GM18511 (cell line): ENCODE measurements around the gene SLC25A20.

Experiments
- ATAC-seq: cut with Tn5 transposase; IDR thresholded peaks from one replicate; pipeline ENCODE4 v1.9.1; 2021; ENCODE audit warnings: mild to moderate bottlenecking, moderate library complexity; ENCODE audit not compliant: unreplicated experiment

The SLC25A20 gene

DNA sequence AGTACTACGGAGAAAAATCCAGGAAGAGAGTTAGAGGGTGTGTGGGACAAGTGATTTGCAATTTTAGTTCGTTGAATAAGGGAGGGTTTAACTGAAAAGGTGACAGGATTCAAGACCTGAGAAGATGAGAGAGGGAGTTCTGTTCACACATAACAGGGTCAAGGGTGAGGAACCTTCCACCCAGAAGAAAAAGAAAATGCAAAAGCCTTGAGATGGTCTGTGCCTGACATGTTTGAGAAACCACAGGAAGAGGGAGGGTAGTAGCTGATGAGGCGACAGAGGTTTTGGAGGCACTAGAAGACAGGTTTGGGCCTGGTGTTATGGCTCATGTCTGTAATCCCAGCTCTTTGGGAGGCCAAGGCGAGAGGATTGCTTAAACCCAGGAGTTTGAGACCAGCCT lies 591 bp upstream of the SLC25A20 start:
- ATAC-seq = no peak

DNA sequence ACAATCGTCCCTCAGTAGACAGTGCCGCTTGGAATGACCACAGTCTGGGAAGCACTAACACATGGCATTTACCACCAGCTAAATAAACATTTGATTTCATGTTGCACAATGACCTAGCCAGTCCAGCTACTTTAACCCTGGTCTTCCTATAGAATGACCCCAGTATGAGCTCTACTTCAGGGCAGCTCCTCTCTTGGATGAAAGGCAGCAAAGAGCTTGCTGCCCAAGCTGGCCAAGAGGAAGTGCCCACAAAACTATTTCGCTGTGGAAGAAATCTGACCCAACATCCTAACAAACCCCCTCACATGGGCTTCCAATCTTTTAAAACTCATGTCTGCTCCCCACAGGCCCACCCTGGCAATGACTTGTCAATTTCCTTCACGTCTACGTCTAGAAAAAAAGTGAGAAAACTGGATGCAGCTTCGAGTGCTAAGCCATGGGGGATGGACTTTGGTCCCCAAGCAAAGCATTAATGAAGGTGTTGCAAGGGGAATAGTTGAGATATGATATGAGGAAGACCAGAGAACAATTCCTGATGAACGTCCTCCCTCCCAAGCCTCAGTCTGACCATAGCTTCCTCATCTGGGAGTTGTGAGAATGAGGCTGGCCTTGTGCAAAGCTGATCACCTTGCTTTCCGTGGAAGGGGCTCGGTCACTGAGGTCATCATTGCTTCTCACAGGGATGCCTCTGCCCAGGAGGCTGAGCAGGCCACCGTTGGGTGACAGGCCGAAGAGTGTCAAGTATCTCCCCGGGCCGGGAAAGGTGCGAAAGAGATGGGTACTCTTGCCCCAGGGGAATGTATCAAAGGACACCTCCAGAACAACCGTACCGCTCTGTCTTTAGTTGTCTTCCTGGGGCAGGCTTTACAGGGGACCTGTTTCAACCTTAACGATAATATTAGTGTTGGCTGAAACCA lies 964 bp downstream of the SLC25A20 start:
- ATAC-seq = no peak

DNA sequence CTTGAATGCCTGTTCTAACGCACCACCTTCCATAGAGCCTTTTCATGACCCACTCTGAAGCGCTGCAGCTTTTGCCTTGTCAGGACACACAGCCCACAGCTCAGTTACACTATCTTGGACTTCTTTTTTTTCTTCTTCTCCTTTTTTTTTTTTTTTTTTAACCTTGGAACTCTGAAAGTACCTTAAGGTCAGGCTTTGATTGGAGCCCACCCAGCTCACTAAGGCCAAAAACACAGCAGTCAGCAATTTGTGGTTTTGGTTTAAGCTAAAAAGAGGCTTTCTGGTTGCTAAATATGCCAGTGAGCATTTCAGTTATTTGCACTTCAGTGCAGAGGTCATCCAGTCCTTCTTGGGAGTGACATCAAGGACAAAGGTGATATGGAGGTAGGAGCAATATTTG lies 1.7 kb downstream of the SLC25A20 start:
- no peak for ATAC-seq

DNA sequence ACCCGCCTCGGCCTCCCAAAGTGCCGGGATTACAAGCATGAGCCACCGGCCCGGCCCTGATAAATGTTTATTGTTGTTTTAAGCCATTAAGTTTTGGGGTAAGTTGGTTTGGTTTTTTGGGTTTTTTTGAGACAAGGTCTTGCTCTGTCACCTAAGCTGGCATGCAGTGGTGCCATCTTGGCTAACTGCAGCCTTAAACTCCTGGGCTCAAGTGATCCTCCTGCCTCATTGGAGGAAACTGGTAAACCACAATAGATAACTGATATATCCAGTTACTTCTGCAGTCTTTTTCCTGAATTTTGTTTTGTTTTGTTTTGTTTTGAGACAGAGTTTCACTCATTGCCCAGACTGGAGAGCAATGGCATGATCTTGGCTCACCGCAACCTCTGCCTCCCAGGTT lies 4.2 kb downstream of the SLC25A20 start:
- no peak for ATAC-seq

DNA sequence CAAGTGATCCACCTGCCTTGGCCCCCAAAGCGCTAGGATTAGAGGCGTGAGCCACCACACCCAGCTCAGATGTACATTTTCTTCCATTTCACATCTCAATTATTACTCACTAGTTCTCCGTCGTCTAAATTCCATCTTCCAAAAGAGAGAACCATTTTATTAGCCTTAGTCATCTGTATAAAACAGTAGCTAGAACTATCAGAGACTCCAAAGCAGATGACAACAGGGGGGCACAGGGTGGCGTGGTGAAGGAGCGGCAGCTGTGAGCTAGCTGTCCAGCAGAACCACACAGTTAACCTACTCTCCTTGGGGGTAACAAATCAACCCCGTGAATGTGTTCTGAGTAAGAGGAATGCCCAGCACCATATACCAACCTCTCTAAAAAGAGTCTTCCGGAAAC lies 7.1 kb downstream of the SLC25A20 start:
- ATAC-seq = no peak

DNA sequence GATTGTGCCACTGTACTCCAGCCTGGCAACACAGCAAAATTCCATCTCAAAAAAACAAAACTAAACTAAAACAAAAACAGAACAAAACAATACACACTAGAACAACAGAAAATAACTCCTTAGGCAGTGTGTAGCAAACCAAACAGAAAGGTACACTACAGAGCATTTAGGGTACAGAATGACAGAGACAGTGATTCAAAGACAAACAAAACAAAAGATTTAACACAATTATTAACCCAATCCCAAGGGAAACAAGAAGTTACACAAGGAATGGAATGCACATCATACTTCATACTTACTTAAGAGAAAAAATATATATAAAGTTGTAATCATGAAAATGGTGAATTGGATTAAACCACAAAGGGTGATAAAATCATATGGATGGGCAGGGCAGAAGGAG lies 12.9 kb downstream of the SLC25A20 start:
- ATAC-seq = no peak

DNA sequence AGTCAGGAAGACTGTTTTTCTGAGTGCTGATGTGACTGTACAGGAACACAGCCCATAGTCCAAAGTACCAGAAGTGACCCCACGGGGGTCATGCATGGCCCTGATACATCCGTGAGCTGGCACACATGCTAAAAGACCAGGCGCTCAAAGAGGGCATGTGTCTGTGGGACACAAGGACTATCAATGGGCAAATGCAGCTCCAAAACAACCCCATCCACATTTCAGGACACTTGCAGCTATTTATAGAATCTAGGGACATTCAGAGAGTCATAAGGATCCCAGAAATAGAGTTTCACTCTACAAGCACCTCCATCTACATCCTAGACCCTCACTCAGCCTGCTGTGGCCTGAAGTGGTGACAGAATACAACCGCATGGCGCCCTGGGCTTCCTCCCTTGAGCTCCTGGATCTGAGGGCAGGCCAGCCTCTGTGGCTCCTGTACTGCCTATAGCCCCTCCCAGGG lies 17.0 kb downstream of the SLC25A20 start:
- ATAC-seq = no peak

DNA sequence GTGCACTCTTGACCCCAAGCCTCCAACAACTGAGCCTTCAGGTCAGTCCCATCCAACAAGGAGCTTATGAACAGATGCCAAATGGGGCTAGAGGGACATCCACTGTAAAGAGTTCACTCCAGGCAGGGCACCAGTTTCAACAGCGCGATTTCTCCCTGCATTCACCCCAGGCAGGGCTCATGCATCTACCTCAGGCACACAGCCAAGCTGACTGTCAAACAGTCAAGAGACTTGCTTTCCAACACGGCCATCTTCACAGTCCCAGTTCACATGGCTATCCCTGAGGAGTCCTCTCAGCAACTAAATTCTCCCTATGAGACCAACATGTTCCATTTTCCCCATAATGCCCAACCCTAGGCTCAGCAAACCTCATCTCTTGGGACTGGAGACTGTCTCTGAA lies 17.7 kb downstream of the SLC25A20 start:
- no peak for ATAC-seq

DNA sequence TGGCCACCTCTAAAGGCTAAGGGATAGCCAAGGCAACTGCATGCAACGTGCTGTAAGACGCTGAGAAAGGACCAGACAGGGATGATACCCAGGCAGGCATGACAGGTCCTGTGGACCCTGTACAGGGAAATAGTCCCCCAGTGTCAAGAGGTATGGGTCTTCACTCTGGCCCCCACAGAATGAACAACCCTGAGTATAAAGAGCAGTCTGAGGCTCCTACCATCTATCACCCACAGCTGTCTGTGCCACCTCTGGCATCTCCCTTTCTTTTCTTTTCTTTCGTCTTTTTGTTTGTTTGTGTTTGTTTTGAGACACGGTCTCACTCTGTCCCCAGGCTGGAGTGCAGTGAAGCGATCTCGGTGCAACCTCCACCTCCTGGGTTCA lies 18.7 kb downstream of the SLC25A20 start:
- no peak for ATAC-seq

DNA sequence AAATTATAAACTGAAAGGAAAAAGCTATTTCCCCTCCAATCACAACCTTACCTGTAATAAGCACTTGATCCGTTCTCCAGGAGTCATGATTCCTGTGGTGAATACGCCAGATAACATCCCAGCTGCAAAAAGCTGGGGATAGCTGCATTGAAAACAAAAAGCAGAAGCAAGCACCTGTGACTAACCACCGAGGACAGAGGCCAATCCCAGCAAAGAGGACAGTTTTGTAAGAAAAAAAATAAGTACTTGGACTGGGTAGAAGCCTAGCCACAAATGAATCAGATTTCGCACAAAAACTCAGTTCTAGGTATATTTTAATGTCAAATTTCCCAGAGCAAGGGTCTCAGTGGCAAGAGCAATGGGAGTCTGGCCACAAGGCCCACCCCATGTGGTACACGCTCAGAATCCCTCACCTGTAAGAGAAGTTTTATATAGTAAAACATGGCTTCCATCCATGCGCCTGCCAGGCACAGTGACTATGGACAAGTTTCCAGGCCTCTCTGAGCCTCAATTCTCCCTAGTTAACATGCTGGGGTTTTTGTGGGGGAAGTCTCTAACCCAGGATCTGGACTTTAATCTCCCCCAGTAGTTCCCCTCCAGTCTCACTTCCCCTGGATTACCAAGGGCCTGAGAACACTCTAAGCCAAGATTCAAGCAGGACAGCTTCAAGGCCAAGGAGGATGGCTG lies 19.2 kb downstream of the SLC25A20 start:
- ATAC-seq = no peak

DNA sequence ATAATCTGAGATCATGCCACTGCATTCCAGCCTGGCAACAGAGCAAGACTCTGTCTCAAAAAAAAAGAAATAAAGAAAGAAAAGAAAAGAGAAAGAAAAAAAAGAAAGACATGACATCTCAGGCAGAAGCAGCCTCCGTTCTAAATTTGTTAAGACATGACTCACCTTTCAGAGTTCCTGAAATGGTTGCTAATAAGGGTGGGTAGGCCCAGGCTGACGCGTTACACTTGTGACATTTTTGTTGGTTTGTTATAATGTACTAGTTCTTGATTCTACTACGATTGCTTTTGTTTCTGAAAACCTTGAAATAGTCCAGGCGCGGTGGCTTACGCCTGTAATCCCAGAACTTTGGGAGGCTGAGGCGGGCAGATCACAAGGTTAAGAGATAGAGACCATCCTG lies 21.0 kb downstream of the SLC25A20 start:
- no peak for ATAC-seq

DNA sequence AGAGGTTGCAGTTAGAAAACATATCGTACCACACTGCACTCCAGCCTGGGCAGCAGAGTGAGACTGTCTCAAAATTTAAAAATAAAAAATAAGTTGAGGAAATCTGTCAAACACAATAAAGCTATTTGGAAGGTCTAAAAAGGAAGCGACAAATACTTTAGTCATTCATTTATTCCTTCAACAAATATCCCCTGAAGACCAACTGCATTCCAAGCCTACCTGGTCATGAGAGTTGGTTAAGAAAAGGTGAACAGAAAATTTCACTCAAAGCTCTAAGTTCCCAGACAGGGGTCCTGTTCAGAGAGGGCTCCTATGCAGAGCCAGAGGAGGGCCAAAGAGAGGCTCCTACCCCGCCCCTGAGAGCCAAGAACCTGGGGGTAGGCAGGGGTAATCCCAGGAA lies 35.6 kb downstream of the SLC25A20 start:
- ATAC-seq = no peak

DNA sequence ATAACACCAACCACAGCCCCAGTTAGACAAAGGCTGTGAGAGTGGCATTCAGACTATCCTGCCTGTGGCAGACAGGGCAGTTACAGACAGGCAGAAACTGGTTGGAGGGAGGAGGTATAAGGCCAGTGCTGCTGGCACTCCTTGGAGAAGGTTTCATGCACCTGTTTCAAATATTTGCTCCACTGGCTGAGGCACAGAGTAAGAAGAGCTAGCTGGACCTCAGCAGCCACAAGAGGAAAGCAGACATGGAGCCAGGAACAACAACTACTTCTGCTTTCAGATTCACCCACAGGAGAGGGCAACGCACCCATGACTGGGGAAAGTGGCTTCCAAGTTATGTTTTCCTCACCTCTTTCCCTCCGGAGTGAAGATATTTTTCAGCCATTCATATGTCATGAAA lies 39.5 kb downstream of the SLC25A20 start:
- no peak for ATAC-seq

DNA sequence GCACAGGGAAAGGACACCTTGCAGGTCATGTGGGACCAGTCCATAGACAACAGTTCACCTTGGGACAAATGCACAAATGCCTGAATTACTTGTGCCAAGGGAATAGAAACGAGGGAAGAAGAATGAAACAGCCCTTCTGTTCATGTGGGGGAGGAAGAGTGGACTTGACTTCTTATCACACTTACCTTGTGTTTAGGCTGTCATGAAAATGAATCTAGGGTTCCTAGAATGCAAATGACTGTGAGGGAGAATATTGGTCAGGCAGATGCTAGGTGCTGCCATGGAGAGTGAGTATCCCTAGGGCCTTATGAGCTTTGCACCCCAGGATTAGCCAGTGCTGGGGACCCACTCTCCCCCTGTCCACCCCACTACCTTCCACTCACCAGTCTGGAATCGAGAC lies 40.0 kb downstream of the SLC25A20 start:
- no peak for ATAC-seq

DNA sequence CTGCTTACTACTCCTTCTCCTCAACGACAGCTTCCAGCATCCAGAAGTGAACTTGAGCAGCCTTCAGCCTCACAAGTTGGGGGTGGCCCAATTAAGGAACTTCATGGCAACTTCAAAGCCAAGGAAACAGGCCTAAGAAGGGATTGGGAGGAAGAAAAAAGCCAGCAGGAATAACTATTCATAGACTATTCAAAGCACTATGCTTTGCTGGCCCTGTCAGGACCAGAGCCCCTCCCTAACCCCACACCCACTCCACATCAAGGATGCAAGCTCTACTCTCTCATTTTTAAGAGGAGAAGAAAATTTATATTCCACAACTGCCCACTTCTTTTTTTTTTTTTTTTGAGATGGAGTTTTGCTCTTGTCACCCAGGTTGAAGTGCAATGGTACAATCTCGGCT lies 41.0 kb downstream of the SLC25A20 start:
- ATAC-seq = no peak

DNA sequence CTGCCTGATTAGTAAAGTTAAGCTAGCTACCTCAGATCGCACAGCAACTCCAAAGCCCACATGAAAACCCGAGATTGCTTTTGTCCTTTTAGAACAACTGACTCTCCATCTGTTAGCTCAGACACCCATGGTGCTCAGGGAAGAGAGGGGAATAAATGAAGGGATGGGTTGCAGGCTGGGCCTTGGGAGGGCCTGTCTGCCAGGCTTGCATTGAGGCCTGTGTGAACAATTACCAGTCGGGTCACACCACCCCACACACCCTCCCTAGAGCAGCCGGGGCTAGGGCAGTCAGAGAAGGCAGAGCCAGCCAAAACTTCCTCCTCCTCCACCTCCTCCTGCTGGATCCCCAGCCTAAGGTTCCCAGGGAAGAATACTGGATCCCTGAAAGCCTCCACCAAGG lies 42.2 kb downstream of the SLC25A20 start:
- ATAC-seq = no peak

DNA sequence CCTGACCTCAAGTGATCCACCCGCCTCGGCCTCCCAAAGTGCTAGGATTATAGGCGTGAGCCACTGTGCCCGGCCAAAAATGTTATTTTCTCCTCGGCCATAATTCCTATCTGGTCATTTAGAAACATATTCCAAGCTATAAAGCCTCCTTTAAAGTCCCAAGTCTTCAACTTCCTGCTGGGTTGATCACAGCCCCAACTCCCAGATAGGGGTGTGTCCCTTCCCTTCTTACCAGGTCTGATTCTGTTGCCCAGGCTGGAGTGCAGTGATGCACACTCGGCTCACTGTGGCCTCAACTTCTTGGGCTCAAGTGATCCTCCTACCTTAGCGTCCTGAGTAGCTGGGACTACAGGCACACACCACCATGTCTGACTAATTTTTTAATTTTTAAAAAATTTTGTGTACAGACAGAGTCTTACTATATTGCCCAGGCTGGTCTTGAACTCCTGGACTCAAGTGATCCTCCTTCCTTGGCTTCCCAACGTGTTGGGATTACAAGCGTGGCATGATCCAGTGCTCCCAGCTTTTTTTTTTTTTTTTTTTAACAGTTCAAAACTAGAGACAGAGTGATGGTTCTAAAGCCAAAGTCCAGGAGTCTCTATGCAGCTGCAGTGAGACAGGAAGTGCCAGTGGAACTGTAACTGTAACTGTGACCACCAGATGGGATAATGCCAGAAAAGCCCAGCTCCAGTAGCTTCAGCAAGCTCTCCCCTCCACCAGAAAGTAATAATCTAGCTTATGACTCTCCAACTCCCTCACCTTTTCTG lies 42.8 kb downstream of the SLC25A20 start:
- ATAC-seq = no peak

DNA sequence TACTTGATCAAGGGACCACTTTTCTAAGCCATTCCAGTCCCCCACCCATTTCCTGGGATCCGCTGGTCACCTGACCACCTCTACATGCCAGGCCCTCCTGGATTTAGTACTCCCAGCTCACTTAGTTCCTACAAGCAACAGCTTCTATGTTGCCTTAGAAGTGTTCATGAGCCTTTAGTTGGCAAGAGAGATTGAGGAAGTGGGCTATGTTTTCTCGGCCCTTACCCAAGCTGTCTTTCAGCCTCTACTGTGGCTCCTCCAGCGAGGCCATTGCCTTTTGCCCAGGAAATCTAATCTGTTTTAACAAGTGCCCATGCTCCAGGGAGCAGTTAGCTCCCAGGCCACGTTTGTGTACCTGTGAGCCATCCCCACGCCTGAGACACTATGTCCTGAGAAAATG lies 46.5 kb downstream of the SLC25A20 start:
- no peak for ATAC-seq

DNA sequence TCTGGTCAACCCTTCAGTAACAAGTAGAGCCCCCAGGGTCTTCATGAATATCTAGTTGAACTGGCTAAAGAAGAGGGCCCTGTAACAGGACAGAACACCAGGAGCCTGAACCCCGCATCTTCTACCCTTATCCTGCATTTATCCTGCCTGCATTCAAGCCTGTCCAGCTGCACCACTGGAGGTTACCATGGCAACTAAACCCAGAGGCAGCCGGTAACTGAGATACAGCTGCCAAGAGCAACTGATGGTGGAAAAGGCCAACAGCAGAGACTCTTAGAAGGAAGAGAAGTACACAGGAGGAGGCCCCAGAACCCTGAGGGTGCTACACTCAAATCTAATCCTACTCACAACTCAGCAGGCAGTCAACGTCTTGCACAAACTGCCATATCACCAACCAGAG lies 47.3 kb downstream of the SLC25A20 start:
- ATAC-seq = no peak

DNA sequence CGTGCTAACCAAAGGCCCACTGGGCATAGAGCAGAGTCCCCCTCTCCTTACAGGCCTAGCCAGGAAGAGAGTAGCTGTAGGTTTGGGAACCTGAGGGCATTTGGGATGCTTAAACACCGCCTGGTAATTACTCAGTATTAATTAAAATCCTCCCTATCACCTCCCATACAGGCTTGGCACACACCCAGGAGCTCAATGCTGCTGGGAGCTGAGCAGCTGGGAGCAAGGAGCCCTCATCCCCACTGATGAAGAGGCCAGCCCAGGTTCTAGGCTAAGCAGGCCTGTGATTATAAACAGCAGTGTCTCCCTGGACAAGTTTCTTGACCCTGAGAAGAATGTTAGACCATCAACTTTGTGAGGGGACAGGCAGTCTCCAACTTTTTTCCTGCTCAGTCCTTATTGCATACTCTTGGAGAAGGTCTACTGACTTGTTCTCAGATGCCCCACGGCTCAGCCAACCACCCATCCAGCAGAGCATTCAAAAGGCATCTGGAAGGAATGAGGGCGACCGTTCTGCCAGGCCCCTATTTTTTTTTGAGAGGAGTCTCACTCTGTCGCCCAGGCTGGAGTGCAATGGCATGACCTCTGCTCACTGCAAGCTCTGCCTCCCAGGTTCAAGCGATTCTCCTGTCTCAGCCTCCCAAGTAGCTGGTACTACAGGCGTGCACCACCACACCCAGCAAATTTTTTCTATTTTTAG lies 49.7 kb downstream of the SLC25A20 start:
- ATAC-seq = no peak
